Measurements from ENCODE around the gene BARX1.
"Not testable (repeated sequence)": the region's sequence is repeated elsewhere in the genome, so short reads cannot be mapped to it uniquely, and the experiment has no call there.

BARX1 gene

GRCh38 chr9:93950619-93951601, 4.2 kb downstream of the BARX1 start:
- no peak for DNase-seq

- no peak for DNase-seq
Observed at GRCh38 chr9:93949694-93950449, 5.3 kb downstream of the BARX1 start.

GRCh38 chr9:93949073-93949693, 6.0 kb downstream of the BARX1 start:
- no peak for DNase-seq

GRCh38 chr9:93948441-93949072, 6.6 kb downstream of the BARX1 start:
- no peak for DNase-seq

- DNase-seq: no peak
Observed at GRCh38 chr9:93947409-93948070, 7.6 kb downstream of the BARX1 start.

- DNase-seq: no peak
Observed at GRCh38 chr9:93946338-93946712, 8.8 kb downstream of the BARX1 start.

- no peak for DNase-seq
Observed at GRCh38 chr9:93945400-93946337, 9.5 kb downstream of the BARX1 start.

- no peak for DNase-seq
Observed at GRCh38 chr9:93944011-93944410, 11.1 kb downstream of the BARX1 start.

GRCh38 chr9:93942161-93942560, 13.0 kb downstream of the BARX1 start:
- no peak for DNase-seq

GRCh38 chr9:93941493-93941892, 13.7 kb downstream of the BARX1 start:
- DNase-seq: no peak

GRCh38 chr9:93940951-93941350, 14.2 kb downstream of the BARX1 start:
- DNase-seq: no peak

- DNase-seq: not testable (repeated sequence)
Observed at GRCh38 chr9:93939589-93939988, 15.6 kb downstream of the BARX1 start.

- DNase-seq: no peak
Observed at GRCh38 chr9:93937193-93937592, 18.0 kb downstream of the BARX1 start.

- DNase-seq: no peak
Observed at GRCh38 chr9:93931905-93932304, 23.2 kb downstream of the BARX1 start.

- no peak for DNase-seq
Observed at GRCh38 chr9:93930070-93930469, 25.1 kb downstream of the BARX1 start.

GRCh38 chr9:93929231-93929630, 25.9 kb downstream of the BARX1 start:
- DNase-seq: no peak

GRCh38 chr9:93922535-93922934, 32.6 kb downstream of the BARX1 start:
- no peak for DNase-seq

GRCh38 chr9:93920131-93920800, 34.9 kb downstream of the BARX1 start:
- no peak for DNase-seq

GRCh38 chr9:93918061-93918460, 37.1 kb downstream of the BARX1 start:
- DNase-seq: no peak

GRCh38 chr9:93917121-93917853, 37.9 kb downstream of the BARX1 start:
- DNase-seq: no peak
